HG03139 (cell line): ENCODE results near the gene NRL.

Experiments
- ATAC-seq: cut with Tn5 transposase; IDR thresholded peaks from one replicate; pipeline ENCODE4 v1.9.1; 2021; ENCODE audit not compliant: unreplicated experiment

Gene NRL

GRCh38 chr14:24083462-24083861 lies 31.3 kb downstream of the NRL start:
- ATAC-seq: no peak

- no peak for ATAC-seq
These were observed 32.2 kb downstream of the NRL start for GRCh38 chr14:24082411-24083080.

DNA sequence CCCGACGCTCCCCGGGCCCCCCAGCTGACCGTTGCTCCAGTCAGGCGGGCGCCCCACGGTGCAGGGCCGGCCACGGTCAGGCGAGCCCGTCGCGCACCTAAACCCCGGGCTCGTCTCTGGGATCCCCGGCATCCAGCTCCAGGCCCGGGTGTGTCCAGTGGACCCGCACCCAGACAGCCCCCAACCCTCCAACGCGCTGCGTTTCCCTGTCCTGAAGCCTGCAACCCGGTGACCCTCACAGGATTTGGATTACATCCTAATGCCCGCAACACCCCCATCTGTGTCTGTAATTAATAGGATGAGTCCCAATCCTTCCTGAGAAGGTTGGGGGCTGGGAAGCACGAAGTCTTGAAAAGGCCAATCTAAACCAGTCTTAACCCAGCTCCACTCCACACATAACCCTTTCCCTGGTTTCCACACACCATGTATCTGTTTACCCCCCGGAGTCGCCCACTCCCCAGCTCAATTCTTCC lies 33.0 kb downstream of the NRL start:
- no peak for ATAC-seq

DNA sequence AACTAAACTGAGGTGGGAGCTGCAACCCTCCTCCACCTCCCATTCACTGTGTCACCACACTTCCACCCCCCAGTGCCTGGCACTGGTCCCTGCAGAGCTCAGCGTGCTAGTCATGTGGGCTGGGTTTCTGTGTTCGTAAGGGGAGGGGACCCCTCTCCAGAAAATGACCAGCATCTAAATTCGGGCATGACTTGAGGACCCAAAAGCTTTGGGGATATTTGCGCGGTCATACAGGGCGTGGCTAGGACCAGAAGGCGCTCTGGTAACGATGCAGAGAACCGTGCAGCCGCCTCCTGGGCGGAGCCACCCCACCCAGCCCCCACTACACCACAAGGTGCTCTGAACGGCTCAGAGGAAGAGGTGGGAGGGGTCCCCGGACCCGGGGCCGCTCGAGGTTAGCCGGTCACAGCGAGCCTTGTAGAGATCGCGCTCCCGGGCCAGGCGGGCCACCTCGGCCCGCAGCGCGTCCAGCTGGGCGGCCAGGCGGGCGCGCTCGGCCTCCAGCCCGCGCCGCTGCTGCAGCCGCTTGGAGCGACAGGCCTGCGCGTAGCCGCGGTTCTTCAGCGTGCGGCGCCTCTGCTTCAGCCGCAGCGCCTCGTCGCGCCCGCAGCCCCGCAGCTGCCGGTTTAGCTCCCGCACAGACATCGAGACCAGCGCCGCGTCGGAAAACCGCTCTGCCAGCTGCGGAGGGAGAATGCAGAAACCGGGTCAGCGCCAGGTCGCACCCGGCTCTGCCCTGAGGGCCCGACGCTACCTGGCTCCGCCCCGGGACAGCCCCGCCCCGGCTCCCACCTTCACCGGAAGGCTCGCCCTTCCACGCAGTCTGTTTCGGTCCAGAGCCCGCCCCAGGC lies 33.6 kb downstream of the NRL start:
- ATAC-seq: peak; percentile 83

DNA sequence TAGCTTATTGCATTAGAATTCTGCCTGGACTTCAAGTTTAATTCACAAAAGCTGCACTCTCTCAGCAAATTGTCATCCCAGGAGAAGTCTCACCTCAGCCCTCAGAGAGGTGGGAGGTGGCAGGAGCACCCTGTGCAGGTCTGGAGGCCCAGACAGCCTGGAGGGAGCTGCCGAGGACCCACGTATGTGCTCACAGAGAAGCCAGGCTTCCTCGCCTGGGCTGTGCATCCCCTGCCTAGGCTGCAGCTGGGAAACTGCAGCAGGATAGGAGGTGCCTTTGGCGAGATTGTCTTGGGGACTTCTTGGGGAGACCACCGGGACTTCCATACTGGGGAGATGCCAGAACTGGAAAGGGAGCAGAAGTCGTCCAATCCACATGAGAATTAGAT lies 34.6 kb downstream of the NRL start:
- ATAC-seq: no peak

- no peak for ATAC-seq
These were observed 35.1 kb downstream of the NRL start for GRCh38 chr14:24079491-24080141.

DNA sequence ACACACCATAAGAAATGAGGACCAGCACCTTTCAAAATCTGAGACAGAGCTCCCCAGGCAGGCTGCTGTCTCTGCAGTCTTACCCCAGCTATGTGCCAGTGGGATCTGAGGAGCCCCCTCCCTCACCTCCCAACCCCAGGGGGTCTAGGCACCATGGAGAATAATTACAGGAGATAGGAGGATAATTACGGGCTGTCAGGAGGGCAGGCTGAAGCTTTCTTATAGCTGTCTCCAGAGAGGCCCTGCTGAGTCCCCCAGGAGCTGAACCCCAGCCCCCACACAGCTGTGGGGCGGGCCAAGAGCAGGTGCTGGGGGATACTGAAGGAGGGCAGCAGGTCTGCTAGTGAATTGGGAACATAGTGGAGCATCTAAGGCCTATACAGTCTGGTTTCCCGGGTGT lies 36.6 kb downstream of the NRL start:
- no peak for ATAC-seq

GRCh38 chr14:24077086-24077485 lies 37.7 kb downstream of the NRL start:
- no peak for ATAC-seq

DNA sequence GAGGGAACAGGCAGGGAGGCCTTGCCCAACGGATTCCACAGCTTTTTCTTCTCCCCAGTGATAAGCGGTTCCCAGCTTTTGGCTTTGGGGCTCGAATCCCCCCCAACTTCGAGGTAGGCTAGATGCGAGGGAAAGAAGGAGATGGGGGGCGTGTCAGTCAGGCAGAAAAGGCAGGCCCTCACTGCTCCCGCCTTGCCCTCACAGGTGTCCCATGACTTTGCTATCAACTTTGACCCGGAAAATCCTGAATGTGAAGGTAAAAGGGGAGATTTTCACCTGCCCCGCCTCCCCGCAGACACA lies 38.5 kb downstream of the NRL start:
- ATAC-seq: no peak

DNA sequence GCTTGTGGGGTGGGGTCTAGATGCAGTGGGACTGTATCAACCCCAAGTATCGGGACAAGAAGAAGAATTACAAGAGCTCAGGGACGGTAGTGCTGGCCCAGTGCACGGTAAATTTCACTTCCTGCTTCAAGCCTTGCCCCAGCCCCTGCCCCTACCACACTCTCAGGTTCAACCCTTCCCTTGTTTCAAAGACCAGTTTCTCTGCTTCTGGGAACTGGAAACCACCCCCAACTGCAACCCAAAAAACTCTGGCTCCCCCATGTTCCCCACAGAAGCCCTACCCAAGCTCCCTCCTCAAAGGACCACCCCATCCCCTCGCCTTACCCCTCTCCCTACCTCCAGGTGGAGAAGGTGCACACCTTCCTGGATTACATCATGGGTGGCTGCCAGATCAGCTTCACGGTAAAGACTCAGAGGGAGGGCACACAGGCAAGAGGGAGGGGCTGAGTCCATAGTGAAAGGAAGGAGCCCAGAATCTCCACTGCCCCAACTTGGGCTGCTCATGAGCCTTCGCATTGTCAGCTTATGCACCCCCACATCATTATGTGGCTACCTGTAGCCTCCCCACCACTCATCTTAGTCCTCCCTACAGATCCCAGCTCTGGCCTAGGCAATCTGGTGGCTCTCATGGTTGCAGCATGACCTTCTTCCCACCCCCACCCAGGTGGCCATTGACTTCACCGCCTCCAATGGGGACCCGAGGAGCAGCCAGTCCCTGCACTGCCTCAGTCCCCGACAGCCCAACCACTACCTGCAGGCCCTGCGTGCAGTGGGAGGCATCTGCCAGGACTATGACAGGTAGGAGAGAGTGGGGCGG lies 39.1 kb downstream of the NRL start:
- no peak for ATAC-seq

- ATAC-seq: no peak
These were observed 39.9 kb downstream of the NRL start for GRCh38 chr14:24074625-24075484.

- no peak for ATAC-seq
These were observed 41.6 kb downstream of the NRL start for GRCh38 chr14:24072881-24073877.

- no peak for ATAC-seq
These were observed 42.3 kb downstream of the NRL start for GRCh38 chr14:24072436-24072835.

- ATAC-seq: no peak
These were observed 42.8 kb downstream of the NRL start for GRCh38 chr14:24071836-24072430.

GRCh38 chr14:24071144-24071697 lies 43.5 kb downstream of the NRL start, which contains the start of gene CPNE6:
Gene CPNE6 (plus strand): TSS chr14:24071562. CDS start chr14:24072937, 1,375 bp downstream.
- no peak for ATAC-seq

DNA sequence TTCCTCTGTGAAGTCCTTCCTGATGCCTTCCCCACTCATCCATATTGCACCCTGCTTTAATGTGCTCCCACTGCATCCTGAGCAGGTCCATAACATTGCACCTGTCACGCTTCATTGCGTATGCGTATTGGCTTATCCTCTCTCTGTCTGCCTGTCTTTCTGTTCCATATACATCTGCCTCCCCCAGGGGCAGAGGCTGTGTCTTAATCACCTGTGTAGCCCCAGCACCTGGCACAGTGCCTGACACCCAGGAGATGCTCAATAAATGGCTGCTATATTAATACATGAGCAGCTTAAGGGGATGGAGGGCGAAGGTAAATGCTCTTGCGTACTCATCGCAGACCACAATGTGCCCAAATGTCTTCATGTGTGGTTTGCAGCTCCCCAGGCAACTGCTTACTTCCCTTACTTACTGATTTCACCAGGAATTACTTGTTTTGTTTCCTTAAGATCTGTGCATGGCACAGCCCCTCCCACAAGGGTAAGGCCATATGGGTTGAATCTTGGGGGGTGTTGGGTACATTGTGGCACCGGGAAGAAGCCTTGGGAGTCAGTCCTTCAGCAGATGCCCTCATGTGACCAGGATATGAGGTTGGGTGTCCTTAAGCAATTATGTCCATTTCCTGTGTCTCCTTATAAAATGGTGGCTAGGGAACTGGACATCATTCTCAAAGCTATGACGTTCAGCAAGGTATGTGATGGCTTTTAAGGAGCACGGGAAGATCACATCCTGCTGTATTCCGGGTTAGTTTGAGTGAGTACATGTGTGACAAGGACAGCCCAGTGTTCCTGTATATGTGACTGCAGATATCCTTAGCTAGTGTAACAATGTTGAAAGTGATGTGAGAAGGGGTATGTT lies 44.2 kb downstream of the NRL start:
- no peak for ATAC-seq

DNA sequence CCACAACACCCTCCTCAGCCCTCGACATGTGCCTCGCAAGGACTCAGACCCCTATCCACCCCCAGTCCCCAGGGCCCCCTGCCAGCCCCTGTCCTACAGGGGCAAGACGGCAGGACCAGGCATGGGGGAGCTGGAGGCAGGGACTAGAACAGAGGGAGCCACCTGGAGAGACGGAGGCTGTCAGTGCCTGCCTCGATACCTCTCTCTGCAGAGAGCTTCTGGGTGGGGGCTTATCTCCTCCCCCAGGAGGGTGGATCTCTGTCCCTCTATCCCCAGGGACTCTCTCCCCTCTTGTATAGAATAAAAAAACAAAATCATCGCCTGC lies 45.4 kb downstream of the NRL start:
- ATAC-seq: no peak
